Measurements from ENCODE around the gene ANKRD53.
A peak's percentile ranks its signal among the peaks of the same experiment; 100 is the strongest.
"Not testable (repeated sequence)": the region's sequence is repeated elsewhere in the genome, so short reads cannot be mapped to it uniquely, and the experiment has no call there.

The ANKRD53 gene

GRCh38 chr2:70991142-70991541 lies 12.7 kb downstream of the ANKRD53 start:
- no peak for DNase-seq

GRCh38 chr2:70991742-70992141 lies 13.3 kb downstream of the ANKRD53 start:
- DNase-seq: no peak

GRCh38 chr2:70992945-70993853 lies 14.8 kb downstream of the ANKRD53 start:
- no peak for DNase-seq

GRCh38 chr2:70994009-70994698 lies 15.7 kb downstream of the ANKRD53 start:
- peak in 1 of 2 donors; percentile 29 for DNase-seq

GRCh38 chr2:70994699-70995425 lies 16.4 kb downstream of the ANKRD53 start, which contains the start of gene TEX261:
Gene TEX261, minus strand, starts transcription at chr2:70994873. Its CDS starts 116 bp downstream, at chr2:70994757.
- peak; percentile 86 to 94 for DNase-seq

- peak; percentile 55 to 71 for DNase-seq
These were observed 16.9 kb downstream of the ANKRD53 start for GRCh38 chr2:70995426-70995729.

- DNase-seq: not testable (repeated sequence)
These were observed 20.5 kb downstream of the ANKRD53 start for GRCh38 chr2:70998885-70999284.

- DNase-seq: no peak
These were observed 20.9 kb downstream of the ANKRD53 start for GRCh38 chr2:70999362-70999761.

- DNase-seq: not testable (repeated sequence)
These were observed 21.5 kb downstream of the ANKRD53 start for GRCh38 chr2:70999931-71000330.

GRCh38 chr2:71000780-71001591 lies 22.6 kb downstream of the ANKRD53 start:
- DNase-seq: peak; percentile 80 to 84

GRCh38 chr2:71001592-71001927 lies 23.1 kb downstream of the ANKRD53 start:
- DNase-seq: no peak

- DNase-seq: no peak
These were observed 23.6 kb downstream of the ANKRD53 start for GRCh38 chr2:71001981-71002570.

GRCh38 chr2:71003396-71003795 lies 25.0 kb downstream of the ANKRD53 start:
- DNase-seq: no peak

GRCh38 chr2:71003966-71004755 lies 25.7 kb downstream of the ANKRD53 start:
- DNase-seq: no peak

GRCh38 chr2:71004857-71005256 lies 26.4 kb downstream of the ANKRD53 start:
- no peak for DNase-seq

GRCh38 chr2:71005271-71006202 lies 27.1 kb downstream of the ANKRD53 start:
- no peak for DNase-seq

- no peak for DNase-seq
These were observed 27.9 kb downstream of the ANKRD53 start for GRCh38 chr2:71006323-71006722.

- no peak for DNase-seq
These were observed 28.7 kb downstream of the ANKRD53 start for GRCh38 chr2:71006955-71007799.

- DNase-seq: no peak
These were observed 29.9 kb downstream of the ANKRD53 start for GRCh38 chr2:71008342-71008741.
